GM23248 (cell line): ENCODE data around the gene RABGAP1L. TPM values are rescaled to one million over a fixed set of nuclear protein-coding genes. Genes with fewer than 3 reads are reported as not detected.

ENCODE experiments used
- DNase-seq: peaks from one replicate; pipeline ENCODE4 v3.0.0-alpha.2; 2015
- H2AFZ ChIP-seq: fragments of 200-600 bp; sonication (generic); 2 replicates; pipeline ENCODE4 v1.6.1; 2016; ENCODE audit warnings: antibody characterized with exemption
- H3F3A ChIP-seq: fragments of 200-600 bp; sonication (generic); 2 replicates; pipeline ENCODE4 v1.6.1; 2016; ENCODE audit warnings: mild to moderate bottlenecking, antibody characterized with exemption, mixed run types; ENCODE audit not compliant: insufficient read depth
- H3K27ac ChIP-seq: fragments of 200-600 bp; sonication (generic); 2 replicates; pipeline ENCODE4 v1.5.1; 2016; ENCODE audit warnings: mild to moderate bottlenecking
- H3K27me3 ChIP-seq: fragments of 200-600 bp; sonication (generic); replicated peaks from 2 replicates; pipeline ENCODE4 v1.6.1; 2016; ENCODE audit warnings: mild to moderate bottlenecking; ENCODE audit not compliant: insufficient read depth
- H3K36me3 ChIP-seq: fragments of 200-600 bp; sonication (generic); 2 replicates; pipeline ENCODE4 v1.6.1; 2016; ENCODE audit warnings: low read depth, mild to moderate bottlenecking
- H3K4me1 ChIP-seq: fragments of 200-600 bp; sonication (generic); 2 replicates; pipeline ENCODE4 v1.6.1; 2016; ENCODE audit warnings: mild to moderate bottlenecking; ENCODE audit not compliant: insufficient read depth
- H3K4me2 ChIP-seq: fragments of 200-600 bp; sonication (generic); one replicate; pipeline ENCODE4 v1.6.1; 2016; ENCODE audit warnings: mild to moderate bottlenecking; ENCODE audit not compliant: unreplicated experiment
- H3K4me3 ChIP-seq: fragments of 200-600 bp; sonication (generic); 2 replicates; pipeline ENCODE4 v1.5.1; 2016; ENCODE audit warnings: mild to moderate bottlenecking
- H3K79me2 ChIP-seq: fragments of 200-600 bp; sonication (generic); 2 replicates; pipeline ENCODE4 v1.6.1; 2016; ENCODE audit warnings: mild to moderate bottlenecking; ENCODE audit not compliant: insufficient read depth
- H3K9ac ChIP-seq: fragments of 200-600 bp; sonication (generic); 2 replicates; pipeline ENCODE4 v1.6.1; 2016; ENCODE audit warnings: mild to moderate bottlenecking
- H3K9me2 ChIP-seq: fragments of 200-600 bp; sonication (generic); 2 replicates; pipeline ENCODE4 v1.6.1; 2016; ENCODE audit warnings: mixed run types, mild to moderate bottlenecking, moderate library complexity; ENCODE audit not compliant: insufficient read depth
- H3K9me3 ChIP-seq: fragments of 200-600 bp; sonication (generic); one replicate; pipeline ENCODE4 v1.6.1; 2017; ENCODE audit warnings: low read depth
- H4K20me1 ChIP-seq: fragments of 200-600 bp; sonication (generic); 2 replicates; pipeline ENCODE4 v1.6.0; 2016; ENCODE audit not compliant: insufficient read depth
- EZH2 ChIP-seq: fragments of 200-600 bp; sonication (generic); IDR thresholded peaks from 2 replicates; pipeline ENCODE4 v1.6.1; 2018; ENCODE audit warnings: antibody characterized with exemption, mild to moderate bottlenecking; ENCODE audit not compliant: insufficient read depth, poor library complexity, severe bottlenecking
- EZH2phosphoT487 ChIP-seq: fragments of 200-600 bp; sonication (generic); IDR thresholded peaks from 2 replicates; pipeline ENCODE4 v1.6.1; 2018; ENCODE audit warnings: antibody characterized with exemption, moderate library complexity, mild to moderate bottlenecking, low read depth; ENCODE audit not compliant: insufficient read depth
- WGBS, 2 experiments: methylation state at CpG; one replicate each; pipeline ENCODE4 v1.1.6; 2015 to 2017; ENCODE audit warnings: low lambda C conversion rate in 2 of 2, low coverage in 1 of 2; ENCODE audit errors: missing lambda C conversion rate in 2 of 2; 5-methylcytosine and 5-hydroxymethylcytosine counted together
- in situ Hi-C: fragments of 300-500 bp; cut with MboI; formaldehyde crosslinking; loops from 2 replicates; pipeline ENCODE4 v1.15.0; 2020
- polyA plus RNA-seq: library from polyadenylated mRNA; unstranded; fragments of >200 nt; fragmentation: Nextera tagmentation; extraction: Ambion mirVana; gene quantifications from 2 replicates; pipeline ENCODE4 v1.2.1, GENCODE V29; 2016
- total RNA-seq: library from RNA; depleted of rRNA; stranded (reverse); fragments of >200 nt; shearing (Covaris generic); gene quantifications from 2 replicates; pipeline ENCODE4 v1.2.3, GENCODE V29; 2014

Gene RABGAP1L
- total and polyA plus RNA-seq, 2 experiments from 2014 or later: 13.7 to 21.6 TPM

- H3K36me3 ChIP-seq: no peaks in the 10 kb centered on the region
- H3K27ac ChIP-seq: no peak overlapping the region
- in situ Hi-C loops: loop anchor here (10.0 to 25.0 kb wide), 2 partner anchors 201 to 713 kb away; no protein-coding TSS in a partner anchor
- DNase-seq: no peak
- H3F3A ChIP-seq: peaks cover 20% of the 10 kb centered on the region
- no peaks in the 10 kb centered on the region for H3K9me2 ChIP-seq
- H3K4me3 ChIP-seq: no peak overlapping the region
- no peaks in the 10 kb centered on the region for H4K20me1 ChIP-seq
- H2AFZ ChIP-seq: no peak overlapping the region
- no peak for TF ChIP-seq EZH2
- TF ChIP-seq EZH2phosphoT487: no peak
- WGBS, 2 experiments: 85 to 100% methylated on average over 1 of the region's 1 CpG
- no peaks in the 10 kb centered on the region for H3K9me3 ChIP-seq
- H3K4me1 ChIP-seq: peaks cover 15% of the 10 kb centered on the region
- H3K9ac ChIP-seq: no peak overlapping the region
- no peaks in the 10 kb centered on the region for H3K27me3 ChIP-seq
- no peak overlapping the region for H3K4me2 ChIP-seq
- H3K79me2 ChIP-seq: no peaks in the 10 kb centered on the region
These were observed 816.4 kb downstream of the RABGAP1L start for GRCh38 chr1:174975764-174976163.

GRCh38 chr1:174976436-174977108 is 817.3 kb downstream of the RABGAP1L start:
- H3K9me2 ChIP-seq: no peaks in the 10 kb centered on the region
- H3K79me2 ChIP-seq: no peaks in the 10 kb centered on the region
- peak overlapping the region; percentile 36 for H3K4me2 ChIP-seq
- WGBS, 2 experiments: 29 to 30% methylated on average over 4 of the region's 4 CpGs
- H3K4me1 ChIP-seq: peaks cover 15% of the 10 kb centered on the region
- H3K27me3 ChIP-seq: no peaks in the 10 kb centered on the region
- no peak overlapping the region for H3K9ac ChIP-seq
- H3K36me3 ChIP-seq: no peaks in the 10 kb centered on the region
- peaks cover 20% of the 10 kb centered on the region for H3F3A ChIP-seq
- in situ Hi-C loops: loop anchor here (10.0 to 25.0 kb wide), 2 partner anchors 202 to 714 kb away; no protein-coding TSS in a partner anchor
- TF ChIP-seq EZH2phosphoT487: no peak
- TF ChIP-seq EZH2: no peak
- peak overlapping the region; percentile 43 for H2AFZ ChIP-seq
- DNase-seq: peak; percentile 82
- no peaks in the 10 kb centered on the region for H4K20me1 ChIP-seq
- H3K27ac ChIP-seq: peak overlapping the region; percentile 35
- no peak overlapping the region for H3K4me3 ChIP-seq
- no peaks in the 10 kb centered on the region for H3K9me3 ChIP-seq

DNA sequence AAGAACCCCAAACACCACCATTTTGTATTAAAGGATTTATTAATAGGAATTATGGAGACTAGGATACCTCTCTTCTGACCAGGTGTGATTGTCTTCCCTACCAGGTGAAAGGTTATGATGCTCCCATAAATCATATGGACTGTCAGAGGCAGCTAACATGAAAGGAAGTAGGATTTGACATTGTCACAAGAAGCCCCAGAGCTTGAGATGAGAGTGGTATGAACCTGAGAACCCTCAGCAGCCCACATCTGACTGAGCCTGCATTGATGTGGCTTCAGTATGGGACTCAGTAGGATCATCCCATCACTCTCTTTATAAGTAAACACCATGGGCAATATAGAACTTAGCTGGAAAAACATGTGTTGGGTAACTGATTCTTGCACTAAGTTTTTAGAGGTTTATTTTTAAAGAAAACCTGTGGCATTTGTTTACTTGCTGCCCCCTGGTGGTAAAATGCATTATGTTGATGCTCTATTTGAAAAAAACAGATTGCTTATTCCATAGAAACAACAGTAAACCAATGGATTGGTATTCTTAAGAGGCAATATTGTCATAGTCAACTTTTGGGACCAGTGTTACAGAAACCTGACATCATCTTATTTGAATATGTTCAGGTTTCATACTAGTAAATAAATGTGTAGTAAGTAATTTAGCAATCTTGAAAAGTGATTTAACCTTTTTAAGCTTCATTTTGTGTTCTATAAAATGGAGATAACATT is 823.8 kb downstream of the RABGAP1L start:
- DNase-seq: peak; percentile 69
- Histone ChIP-seq H4K20me1 (no peaks in the 10 kb centered on the region), H3K79me2 (no peaks in the 10 kb centered on the region), H3K9ac (no peak overlapping the region), H3K4me3 (no peak overlapping the region), H3K27ac (no peak overlapping the region), H3K4me2 (no peak overlapping the region), H3K9me3 (no peaks in the 10 kb centered on the region), H2AFZ (no peak overlapping the region), H3F3A (no peaks in the 10 kb centered on the region), H3K27me3 (no peaks in the 10 kb centered on the region), H3K9me2 (no peaks in the 10 kb centered on the region), H3K36me3 (no peaks in the 10 kb centered on the region), H3K4me1 (no peaks in the 10 kb centered on the region)
- TF ChIP-seq EZH2phosphoT487: no peak
- TF ChIP-seq EZH2: no peak
- in situ Hi-C loops: loop anchor here (25.0 kb wide), 1 partner anchor 721 kb away; no protein-coding TSS in a partner anchor

GRCh38 chr1:174984952-174985351 is 825.6 kb downstream of the RABGAP1L start:
- TF ChIP-seq EZH2phosphoT487: no peak
- TF ChIP-seq EZH2: no peak
- WGBS, 2 experiments: 91 to 97% methylated on average over 4 of the region's 4 CpGs
- H3K27ac ChIP-seq: no peak overlapping the region
- H3K36me3 ChIP-seq: no peaks in the 10 kb centered on the region
- H3K9me2 ChIP-seq: no peaks in the 10 kb centered on the region
- no peak overlapping the region for H3K4me2 ChIP-seq
- no peak overlapping the region for H2AFZ ChIP-seq
- peaks cover 7% of the 10 kb centered on the region; the same call in 1 of the 2 replicates for H3K4me1 ChIP-seq
- H3F3A ChIP-seq: no peaks in the 10 kb centered on the region
- no peaks in the 10 kb centered on the region for H3K9me3 ChIP-seq
- H3K9ac ChIP-seq: no peak overlapping the region
- in situ Hi-C loops: loop anchor here (25.0 kb wide), 1 partner anchor 723 kb away; no protein-coding TSS in a partner anchor
- H3K27me3 ChIP-seq: no peaks in the 10 kb centered on the region
- DNase-seq: no peak
- no peaks in the 10 kb centered on the region for H3K79me2 ChIP-seq
- no peak overlapping the region for H3K4me3 ChIP-seq
- H4K20me1 ChIP-seq: no peaks in the 10 kb centered on the region
